AG09319 (cell line): ENCODE results near the gene ALG6.
A peak's percentile ranks its signal among the peaks of the same experiment; 100 is the strongest.

Experiments used
- DNase-seq: peaks from one replicate; pipeline ENCODE4 v3.0.0-alpha.2; 2010; ENCODE audit warnings: low read depth; ENCODE audit errors: extremely low read depth
- CTCF ChIP-seq: IDR thresholded peaks from 2 replicates; pipeline ENCODE4 v1.5.1; 2011; ENCODE audit warnings: low read depth, mild to moderate bottlenecking, inconsistent platforms, low read length, moderate library complexity

Gene ALG6

GRCh38 chr1:63362578-63362977 lies 4.8 kb upstream of the ALG6 start:
- TF ChIP-seq CTCF: peak; percentile 6
- DNase-seq: no peak

- no peak for DNase-seq
- TF ChIP-seq CTCF: no peak
Observed at GRCh38 chr1:63363014-63363413, 4.4 kb upstream of the ALG6 start.

- TF ChIP-seq CTCF: no peak
- DNase-seq: no peak
Observed at GRCh38 chr1:63366908-63367214, 566 bp upstream of the ALG6 start.

GRCh38 chr1:63368131-63368530 lies 704 bp downstream of the ALG6 start:
- no peak for TF ChIP-seq CTCF
- DNase-seq: no peak

- DNase-seq: no peak
- no peak for TF ChIP-seq CTCF
Observed at GRCh38 chr1:63379583-63379982, 12.2 kb downstream of the ALG6 start.

- no peak for TF ChIP-seq CTCF
Observed at GRCh38 chr1:63381741-63382140, 14.3 kb downstream of the ALG6 start.

GRCh38 chr1:63401945-63402344 lies 34.5 kb downstream of the ALG6 start:
- no peak for DNase-seq

More at GRCh38 chr1:63381741-63382140, 14.3 kb downstream of the ALG6 start:
- DNase-seq: no peak

More at GRCh38 chr1:63401945-63402344, 34.5 kb downstream of the ALG6 start:
- TF ChIP-seq CTCF: no peak
